Measurements from ENCODE around the gene CRACR2B. TPM values are rescaled to one million over a fixed set of nuclear protein-coding genes. Genes with fewer than 3 reads are reported as not detected.

Gene CRACR2B
- total RNA-seq, 1 experiment from 2014 or later: 17.5 TPM

GRCh38 chr11:792535-792821 is 35.2 kb upstream of the CRACR2B start:
- Histone ChIP-seq H3K9me3 (ENCODE audit: insufficient read depth, low read depth) (no peaks in the 10 kb centered on the region), H3K79me2 (ENCODE audit: low read depth) (no peaks in the 10 kb centered on the region), H2AFZ (no peak overlapping the region), H3K4me1 (replicated peaks; ENCODE audit: insufficient read depth) (peaks cover 8% of the 10 kb centered on the region), H4K20me1 (ENCODE audit: insufficient read depth) (no peaks in the 10 kb centered on the region), H3K36me3 (ENCODE audit: low read depth) (no peaks in the 10 kb centered on the region), H3F3A (ENCODE audit: insufficient read depth, low read depth) (peaks cover 7% of the 10 kb centered on the region; the same call in 1 of the 2 replicates), H3K4me3 (no peak overlapping the region), H3K4me2 (no peak overlapping the region), H3K9me2 (ENCODE audit: insufficient read depth) (no peaks in the 10 kb centered on the region), H3K27ac (no peak overlapping the region), H3K27me3 (ENCODE audit: insufficient read depth, low read depth) (no peaks in the 10 kb centered on the region)
- intact Hi-C loops (cut with micrococcal nuclease; ENCODE audit: unreplicated experiment): no loop called here
- CTCF ChIA-PET: no interaction called here
- DNase-seq: no peak
- BruUV-seq (replicated peaks): no TSS peak
- TF ChIP-seq CTCF (conservative IDR thresholded peaks at IDR 0.05): no peak
- no peak for TF ChIP-seq EZH2 (IDR thresholded peaks at IDR 0.05; ENCODE audit: low read depth)
- POLR2A ChIA-PET (ENCODE audit: unreplicated experiment): no interaction called here

DNA sequence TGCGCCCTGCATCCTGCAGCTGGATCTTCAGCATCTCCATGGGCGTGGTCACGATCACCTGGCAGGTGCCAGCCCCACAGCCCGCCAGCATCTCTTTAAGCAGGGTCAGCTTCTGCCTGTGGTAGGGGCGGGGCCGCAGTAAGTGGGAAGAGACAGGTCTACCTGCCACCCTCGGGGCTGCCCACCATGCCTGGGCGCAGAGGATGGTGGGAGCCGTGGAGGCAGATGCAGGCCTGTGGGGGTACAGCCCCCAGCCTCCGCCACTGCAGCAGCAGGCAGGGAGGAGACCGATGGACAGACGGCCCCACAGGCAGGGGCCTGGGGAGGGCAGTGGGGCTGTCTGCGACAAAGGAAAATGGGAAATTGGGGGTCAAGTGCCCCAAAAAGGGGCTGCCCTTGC is 34.8 kb upstream of the CRACR2B start:
- TF ChIP-seq CTCF (conservative IDR thresholded peaks at IDR 0.05): no peak
- TF ChIP-seq EZH2 (IDR thresholded peaks at IDR 0.05; ENCODE audit: low read depth): no peak
- Histone ChIP-seq H3K9me2 (ENCODE audit: insufficient read depth) (no peaks in the 10 kb centered on the region), H3K36me3 (ENCODE audit: low read depth) (no peaks in the 10 kb centered on the region), H2AFZ (no peak overlapping the region), H3F3A (ENCODE audit: insufficient read depth, low read depth) (peaks cover 7% of the 10 kb centered on the region; the same call in 1 of the 2 replicates), H3K4me1 (replicated peaks; ENCODE audit: insufficient read depth) (peaks cover 8% of the 10 kb centered on the region), H3K4me3 (no peak overlapping the region), H3K4me2 (no peak overlapping the region), H4K20me1 (ENCODE audit: insufficient read depth) (no peaks in the 10 kb centered on the region), H3K9me3 (ENCODE audit: insufficient read depth, low read depth) (no peaks in the 10 kb centered on the region), H3K27me3 (ENCODE audit: insufficient read depth, low read depth) (no peaks in the 10 kb centered on the region), H3K27ac (no peak overlapping the region), H3K79me2 (ENCODE audit: low read depth) (no peaks in the 10 kb centered on the region)
- intact Hi-C loops (cut with micrococcal nuclease; ENCODE audit: unreplicated experiment): no loop called here
- BruUV-seq (replicated peaks): no TSS peak
- POLR2A ChIA-PET (ENCODE audit: unreplicated experiment): no interaction called here
- no peak for DNase-seq
- CTCF ChIA-PET: no interaction called here

DNA sequence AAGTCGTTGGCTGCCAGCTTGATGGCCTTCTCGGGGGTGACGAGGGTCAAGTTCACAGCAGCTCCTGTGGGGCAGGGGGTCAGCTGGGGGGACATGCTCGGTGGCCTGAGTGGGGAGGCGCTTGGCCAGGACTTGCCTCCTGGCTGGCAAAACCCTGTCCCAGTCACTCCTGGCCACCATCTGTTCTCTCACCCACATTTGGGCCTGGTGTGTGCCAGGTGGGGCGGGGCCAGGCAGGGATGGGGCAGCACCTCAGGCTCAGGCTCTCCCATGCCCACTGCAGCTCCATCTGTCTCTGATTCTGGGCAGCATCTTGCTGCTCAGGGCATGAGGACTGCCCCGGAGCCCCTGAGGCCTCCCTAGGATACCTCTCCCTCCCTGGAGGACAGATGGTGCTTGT is 34.2 kb upstream of the CRACR2B start:
- H3K4me2 ChIP-seq: no peak overlapping the region
- ChIA-PET POLR2A (ENCODE audit: unreplicated experiment) (interaction anchor here (0.9 kb wide), 1 partner anchor 10 kb away, joined by 3 read pairs; no protein-coding TSS in a partner anchor), CTCF (no interaction called here)
- H2AFZ ChIP-seq: no peak overlapping the region
- no peaks in the 10 kb centered on the region for H3K36me3 ChIP-seq (ENCODE audit: low read depth)
- TF ChIP-seq CTCF (conservative IDR thresholded peaks at IDR 0.05): no peak
- H3K27me3 ChIP-seq (ENCODE audit: insufficient read depth, low read depth): no peaks in the 10 kb centered on the region
- no peak for DNase-seq
- no TSS peak for BruUV-seq (replicated peaks)
- no peaks in the 10 kb centered on the region for H3K9me2 ChIP-seq (ENCODE audit: insufficient read depth)
- intact Hi-C loops (cut with micrococcal nuclease; ENCODE audit: unreplicated experiment): no loop called here
- no peaks in the 10 kb centered on the region for H3K9me3 ChIP-seq (ENCODE audit: insufficient read depth, low read depth)
- H4K20me1 ChIP-seq (ENCODE audit: insufficient read depth): no peaks in the 10 kb centered on the region
- H3K4me1 ChIP-seq (replicated peaks; ENCODE audit: insufficient read depth): peaks cover 8% of the 10 kb centered on the region
- H3F3A ChIP-seq (ENCODE audit: insufficient read depth, low read depth): peaks cover 7% of the 10 kb centered on the region; the same call in 1 of the 2 replicates
- H3K27ac ChIP-seq: no peak overlapping the region
- no peak overlapping the region for H3K4me3 ChIP-seq
- H3K79me2 ChIP-seq (ENCODE audit: low read depth): no peaks in the 10 kb centered on the region
